WTC11 (cell line): ENCODE data around the gene TAF7. TPM values are rescaled to one million over a fixed set of nuclear protein-coding genes. Genes with fewer than 3 reads are reported as not detected.

Experiments
- ATAC-seq: fragments of 200-7000 bp; cut with Tn5 transposase; 2 replicates; pipeline ENCODE4 v1.10.0; 2021; ENCODE audit warnings: mild to moderate bottlenecking, moderate library complexity
- CTCF ChIA-PET: fragments of 300-600 bp; sonication (Branson Sonifier 250); formaldehyde crosslinking; loops from one replicate; lab custom pipeline; 2021; ENCODE audit warnings: antibody characterized with exemption; lab: Charles Lee
- POLR2A ChIA-PET: fragments of 350-600 bp; sonication (Branson Sonifier 250); formaldehyde crosslinking; loops from one replicate; lab custom pipeline; 2021; ENCODE audit warnings: antibody characterized with exemption; lab: Charles Lee
- DNase-seq: peaks from one replicate; pipeline ENCODE4 v3.0.0; 2021; ENCODE audit warnings: low spot score
- H3K27ac Mint-ChIP-seq: 2 replicates; pipeline ENCODE4 v1.8.0; 2021; ENCODE audit warnings: mixed read lengths
- H3K27me3 Mint-ChIP-seq: 2 replicates; pipeline ENCODE4 v1.8.0; 2021; ENCODE audit warnings: low read depth, mild to moderate bottlenecking, moderate library complexity, mixed read lengths
- H3K36me3 Mint-ChIP-seq: 2 replicates; pipeline ENCODE4 v1.8.0; 2021; ENCODE audit warnings: mixed read lengths
- H3K4me1 Mint-ChIP-seq: 2 replicates; pipeline ENCODE4 v1.8.0; 2022; ENCODE audit warnings: mixed read lengths
- H3K4me3 Mint-ChIP-seq: 2 replicates; pipeline ENCODE4 v1.8.0; 2021; ENCODE audit warnings: mild to moderate bottlenecking, moderate library complexity, mixed read lengths
- H3K9me3 Mint-ChIP-seq: 2 replicates; pipeline ENCODE4 v1.8.0; 2021; ENCODE audit warnings: mixed read lengths
- ATF2 ChIP-seq: sonication (generic); formaldehyde crosslinking; IDR thresholded peaks from 2 replicates; pipeline ENCODE4 v1.8.1; 2022; ENCODE audit warnings: low read depth, missing genetic modification reagents, borderline replicate concordance
- CDX4 ChIP-seq: fragments of 250-450 bp; sonication (Bioruptor Pico); IDR thresholded peaks from 2 replicates; pipeline ENCODE4 v1.9.0; 2021; ENCODE audit warnings: moderate library complexity, mild to moderate bottlenecking, inconsistent platforms, borderline replicate concordance
- E2F4 ChIP-seq: sonication (generic); formaldehyde crosslinking; IDR thresholded peaks from 2 replicates; pipeline ENCODE4 v1.8.1; 2022; ENCODE audit warnings: low read depth, mild to moderate bottlenecking, moderate library complexity, missing genetic modification reagents, borderline replicate concordance
- IRF2 ChIP-seq: sonication (generic); formaldehyde crosslinking; IDR thresholded peaks from 2 replicates; pipeline ENCODE4 v1.8.0; 2022; ENCODE audit warnings: low read depth, missing genetic modification reagents, borderline replicate concordance
- JAZF1 ChIP-seq: fragments of 250-450 bp; sonication (Bioruptor Pico); IDR thresholded peaks from 2 replicates; pipeline ENCODE4 v1.9.0; 2021; ENCODE audit warnings: moderate library complexity, mild to moderate bottlenecking, inconsistent platforms
- MXD4 ChIP-seq: fragments of 250-450 bp; sonication (Bioruptor Pico); IDR thresholded peaks from 2 replicates; pipeline ENCODE4 v1.8.0; 2021; ENCODE audit warnings: mild to moderate bottlenecking, moderate library complexity, borderline replicate concordance
- NR3C1 ChIP-seq: sonication (generic); formaldehyde crosslinking; conservative IDR thresholded peaks from 2 replicates; pipeline ENCODE4 v1.8.1; 2023; ENCODE audit warnings: low read depth, mild to moderate bottlenecking, missing genetic modification reagents
- STAT6 ChIP-seq: sonication (generic); formaldehyde crosslinking; conservative IDR thresholded peaks from 2 replicates; pipeline ENCODE4 v1.8.1; 2023; ENCODE audit warnings: mild to moderate bottlenecking, low read depth, missing genetic modification reagents, moderate library complexity
- TEAD1 ChIP-seq: sonication (generic); formaldehyde crosslinking; IDR thresholded peaks from 2 replicates; pipeline ENCODE4 v1.8.0; 2022; ENCODE audit warnings: mild to moderate bottlenecking, missing genetic modification reagents
- TP53 ChIP-seq: sonication (generic); formaldehyde crosslinking; IDR thresholded peaks from 2 replicates; pipeline ENCODE4 v1.8.1; 2023; ENCODE audit warnings: mild to moderate bottlenecking, missing genetic modification reagents
- ZNF232 ChIP-seq: sonication (generic); formaldehyde crosslinking; IDR thresholded peaks from 2 replicates; pipeline ENCODE4 v1.8.0; 2022; ENCODE audit warnings: mild to moderate bottlenecking, missing genetic modification reagents
- ZNF281 ChIP-seq: sonication (generic); formaldehyde crosslinking; IDR thresholded peaks from 2 replicates; pipeline ENCODE4 v1.8.0; 2023; ENCODE audit warnings: mild to moderate bottlenecking, missing genetic modification reagents
- ZNF671 ChIP-seq: fragments of 250-450 bp; sonication (Bioruptor Pico); IDR thresholded peaks from 2 replicates; pipeline ENCODE4 v1.8.0; 2021; ENCODE audit warnings: mild to moderate bottlenecking
- ZSCAN18 ChIP-seq: fragments of 250-450 bp; sonication (Bioruptor Pico); IDR thresholded peaks from 2 replicates; pipeline ENCODE4 v2.1.2; 2022; ENCODE audit warnings: mild to moderate bottlenecking, moderate library complexity
- total RNA-seq: library from RNA; stranded (reverse); gene quantifications from 3 replicates; pipeline ENCODE4 v1.2.3, GENCODE V29; 2021

Gene TAF7
- total RNA-seq, 1 experiment from 2014 or later: 96.2 TPM

GRCh38 chr5:141306630-141307029 lies 14.0 kb downstream of the TAF7 start:
- peaks cover 8% of the 10 kb centered on the region for H3K9me3 Mint-ChIP-seq
- POLR2A ChIA-PET: no interaction called here
- ATAC-seq: no peak
- H3K4me3 Mint-ChIP-seq: no peak overlapping the region
- H3K27ac Mint-ChIP-seq: no peak overlapping the region
- H3K36me3 Mint-ChIP-seq: no peaks in the 10 kb centered on the region; the same call in 1 of the 2 replicates
- no peak for DNase-seq
- no peaks in the 10 kb centered on the region for H3K27me3 Mint-ChIP-seq
- H3K4me1 Mint-ChIP-seq: no peaks in the 10 kb centered on the region
- TF ChIP-seq E2F4 (CRISPR knock-in tag): no peak
- TF ChIP-seq MXD4 (CRISPR knock-in tag): no peak
- no peak for TF ChIP-seq ZNF232 (CRISPR knock-in tag)
- TF ChIP-seq STAT6: no peak
- CTCF ChIA-PET: interaction anchor here (1.3 kb wide), 1 partner anchor 83 kb away, joined by 3 read pairs; the partner anchor contains the start of gene PCDHB14

GRCh38 chr5:141303756-141304155 lies 16.8 kb downstream of the TAF7 start, which contains the start of gene SLC25A2:
SLC25A2 (minus strand) TSS chr5:141304049; CDS start chr5:141303865, 184 bp downstream.
- Mint-ChIP-seq H3K27ac (no peak within 1 kb of the TSS), H3K4me3 (no peak within 1 kb of the TSS), H3K36me3 (no peaks in the 10 kb centered on the region; the same call in 1 of the 2 replicates), H3K27me3 (no peaks in the 10 kb centered on the region), H3K9me3 (peaks cover 8% of the 10 kb centered on the region), H3K4me1 (no peaks in the 10 kb centered on the region)
- POLR2A ChIA-PET: interaction anchor here (0.7 kb wide), 1 partner anchor 121 kb away, joined by 3 read pairs; no protein-coding TSS in a partner anchor
- ATAC-seq (no peak), DNase-seq (no peak)
- CTCF ChIA-PET: interaction anchor here (0.7 kb wide), 1 partner anchor 80 kb away, joined by 3 read pairs; the partner anchor contains the start of gene PCDHB14
- TF ChIP-seq ATF2 (CRISPR knock-in tag): no peak
- TF ChIP-seq ZNF281 (CRISPR knock-in tag): no peak
- no peak for TF ChIP-seq NR3C1
- TF ChIP-seq ZSCAN18: no peak
- TF ChIP-seq TEAD1 (CRISPR knock-in tag): no peak
- no peak for TF ChIP-seq CDX4 (CRISPR knock-in tag)
- no peak for TF ChIP-seq JAZF1 (CRISPR knock-in tag)
- TF ChIP-seq ZNF671: no peak
- no peak for TF ChIP-seq TP53 (CRISPR knock-in tag)
- TF ChIP-seq IRF2 (CRISPR knock-in tag): no peak
- TF ChIP-seq, all 79 proteins: peak for 0
